H1 (cell line): ENCODE results near the gene TMEM255B. TPM values are rescaled to one million over a fixed set of nuclear protein-coding genes. Genes with fewer than 3 reads are reported as not detected.

Source experiments
- CTCF ChIA-PET: fragments of 300-600 bp; sonication (Branson Sonifier 250); formaldehyde crosslinking; loops from one replicate; lab custom pipeline; 2021; ENCODE audit not compliant: partially characterized antibody; lab: Charles Lee
- POLR2A ChIA-PET: fragments of 300-600 bp; sonication (Branson Sonifier 250); formaldehyde crosslinking; loops from one replicate; lab custom pipeline; 2021; ENCODE audit warnings: inconsistent platforms; ENCODE audit not compliant: partially characterized antibody; lab: Charles Lee
- DNase-seq, 2 experiments: peaks; one replicate each; pipeline versions ENCODE4 v3.0.0 to v3.0.0-alpha.2; 2010 to 2022; ENCODE audit warnings: low spot score in 2 of 2, low read depth in 1 of 2, mixed read lengths in 1 of 2
- FAIRE-seq: peaks from 2 replicates; lab custom pipeline; 2011; peaks lifted over from hg19 to GRCh38; lab: Jason Lieb, UNC
- H2AFZ ChIP-seq: 2 replicates; pipeline ENCODE4 v1.8.1; 2012; ENCODE audit warnings: low read length, inconsistent platforms
- H2AK5ac ChIP-seq: 2 replicates; pipeline ENCODE4 v1.6.1; 2013; ENCODE audit warnings: low read depth, low read length
- H2BK120ac ChIP-seq: replicated peaks from 2 replicates; pipeline ENCODE3; 2013; ENCODE audit warnings: low read depth, low read length, inconsistent platforms
- H2BK12ac ChIP-seq: 2 replicates; pipeline ENCODE4 v1.6.1; 2013; ENCODE audit warnings: low read depth, low read length
- H2BK15ac ChIP-seq: 2 replicates; pipeline ENCODE4 v1.6.1; 2013; ENCODE audit warnings: low read length
- H2BK20ac ChIP-seq: 2 replicates; pipeline ENCODE4 v1.6.1; 2013; ENCODE audit warnings: low read length
- H2BK5ac ChIP-seq: 2 replicates; pipeline ENCODE4 v1.6.1; 2013; ENCODE audit warnings: low read depth, low read length
- H3K14ac ChIP-seq: 2 replicates; pipeline ENCODE4 v1.6.1; 2013; ENCODE audit warnings: inconsistent platforms; ENCODE audit not compliant: insufficient read length
- H3K18ac ChIP-seq: 2 replicates; pipeline ENCODE4 v1.6.1; 2013; ENCODE audit warnings: low read length; ENCODE audit errors: extremely low read depth
- H3K23ac ChIP-seq: 2 replicates; pipeline ENCODE4 v1.6.1; 2013; ENCODE audit warnings: inconsistent platforms; ENCODE audit not compliant: insufficient read length
- H3K23me2 ChIP-seq: 2 replicates; pipeline ENCODE4 v1.6.1; 2013; ENCODE audit warnings: low read depth, low read length
- H3K27ac ChIP-seq: 2 replicates; pipeline ENCODE4 v1.6.1; 2011; ENCODE audit warnings: low read depth, low read length, inconsistent platforms
- H3K27me3 ChIP-seq, 4 experiments: replicated peaks in 1 of 4; 1 replicate in 1 of 4; 2 replicates in 3 of 4; pipeline versions ENCODE4 v1.6.1 to v1.8.1; 2011 to 2013; ENCODE audit warnings: low read length in 3 of 4, mild to moderate bottlenecking in 3 of 4, inconsistent platforms in 2 of 4, mixed read lengths in 2 of 4, moderate library complexity in 1 of 4; ENCODE audit not compliant: control insufficient read depth in 3 of 4, insufficient read depth in 3 of 4; ENCODE audit errors: extremely low read depth in 1 of 4
- H3K36me3 ChIP-seq, 4 experiments: 2 replicates each; pipeline versions ENCODE4 v1.6.1 to v1.8.1; 2011 to 2013; ENCODE audit warnings: mild to moderate bottlenecking in 4 of 4, low read length in 3 of 4, moderate library complexity in 2 of 4, control low read depth in 1 of 4, inconsistent platforms in 1 of 4; ENCODE audit not compliant: insufficient read depth in 4 of 4, control insufficient read depth in 2 of 4
- H3K4ac ChIP-seq: replicated peaks from 2 replicates; pipeline ENCODE3; 2013; ENCODE audit warnings: low read length, low read depth, mixed read lengths, inconsistent platforms; ENCODE audit not compliant: insufficient read length
- H3K4me1 ChIP-seq, 4 experiments: replicated peaks in 1 of 4; 1 replicate in 1 of 4; 2 replicates in 3 of 4; pipeline versions ENCODE4 v1.6.1 to v1.8.1; 2011 to 2013; ENCODE audit warnings: low read length in 3 of 4, inconsistent platforms in 2 of 4, mixed read lengths in 1 of 4; ENCODE audit not compliant: insufficient read depth in 4 of 4, control insufficient read depth in 3 of 4
- H3K4me2 ChIP-seq, 2 experiments: 2 replicates each; pipeline versions ENCODE4 v1.6.1 to v1.8.1; 2011 to 2013; ENCODE audit warnings: low read depth in 2 of 2, low read length in 2 of 2, control low read depth in 1 of 2, inconsistent platforms in 1 of 2, mild to moderate bottlenecking in 1 of 2; ENCODE audit not compliant: insufficient read depth in 1 of 2
- H3K4me3 ChIP-seq, 4 experiments: fragments of 200-600, 300-600 bp in 1 of 4; sonication (generic), shearing (Covaris generic), sonication (Bioruptor Twin) in 1 of 4; 2 replicates each; pipeline versions ENCODE4 v1.5.1 to v1.8.1; 2011 to 2016; ENCODE audit warnings: low read length in 4 of 4, low read depth in 3 of 4, control low read depth in 2 of 4, inconsistent platforms in 2 of 4, mild to moderate bottlenecking in 2 of 4, mixed read lengths in 1 of 4, moderate library complexity in 1 of 4; ENCODE audit not compliant: insufficient read depth in 2 of 4; ENCODE audit errors: extremely low read depth in 1 of 4
- H3K56ac ChIP-seq: replicated peaks from 2 replicates; pipeline ENCODE3; 2013; ENCODE audit warnings: low read depth, mild to moderate bottlenecking, mixed read lengths, low read length, inconsistent platforms; ENCODE audit not compliant: insufficient read length
- H3K79me1 ChIP-seq: 2 replicates; pipeline ENCODE4 v1.6.1; 2013; ENCODE audit warnings: low read depth, low read length, control low read depth
- H3K79me2 ChIP-seq, 2 experiments: 2 replicates each; pipeline versions ENCODE4 v1.6.1 to v1.8.1; 2012 to 2013; ENCODE audit warnings: low read length in 2 of 2, mild to moderate bottlenecking in 2 of 2, inconsistent platforms in 1 of 2; ENCODE audit not compliant: insufficient read depth in 2 of 2, control insufficient read depth in 1 of 2
- H3K9ac ChIP-seq, 4 experiments: replicated peaks in 1 of 4; 1 replicate in 1 of 4; 2 replicates in 3 of 4; pipeline versions ENCODE4 v1.6.1 to v1.8.1; 2011 to 2013; ENCODE audit warnings: low read depth in 3 of 4, low read length in 3 of 4, control low read depth in 2 of 4, mild to moderate bottlenecking in 2 of 4, moderate library complexity in 2 of 4, inconsistent platforms in 1 of 4; ENCODE audit errors: extremely low read depth in 1 of 4
- H3K9me3 ChIP-seq, 2 experiments: 2 replicates each; pipeline versions ENCODE4 v1.6.1 to v1.8.1; 2012 to 2013; ENCODE audit warnings: mild to moderate bottlenecking in 2 of 2, moderate library complexity in 2 of 2, control low read depth in 1 of 2, inconsistent platforms in 1 of 2, low read depth in 1 of 2, low read length in 1 of 2, mixed read lengths in 1 of 2; ENCODE audit not compliant: insufficient read depth in 2 of 2
- H4K20me1 ChIP-seq, 2 experiments: replicated peaks in 1 of 2; 2 replicates each; pipeline versions ENCODE3 to v1.8.1; 2011 to 2013; ENCODE audit warnings: inconsistent platforms in 2 of 2, low read length in 2 of 2, mild to moderate bottlenecking in 1 of 2; ENCODE audit not compliant: insufficient read depth in 2 of 2, control insufficient read depth in 1 of 2
- H4K5ac ChIP-seq: 2 replicates; pipeline ENCODE4 v1.6.1; 2013; ENCODE audit warnings: low read length, low read depth, mixed read lengths, inconsistent platforms; ENCODE audit not compliant: insufficient read length
- H4K8ac ChIP-seq: 2 replicates; pipeline ENCODE4 v1.8.0; 2013; ENCODE audit warnings: mild to moderate bottlenecking, moderate library complexity, low read length, inconsistent platforms; ENCODE audit not compliant: insufficient read depth; ENCODE audit errors: extremely low read depth
- H4K91ac ChIP-seq: replicated peaks from 2 replicates; pipeline ENCODE3; 2013; ENCODE audit warnings: low read length, mixed read lengths, inconsistent platforms; ENCODE audit not compliant: insufficient read length
- CHD1 ChIP-seq: IDR thresholded peaks from 2 replicates; pipeline ENCODE4 v1.6.1; 2012; ENCODE audit warnings: low read depth, low read length, improper control_type of control experiment
- CTCF ChIP-seq, 3 experiments: IDR thresholded peaks; 1 replicate in 2 of 3; 2 replicates in 1 of 3; pipeline versions ENCODE4 v1.5.1 to v1.6.1; 2011; ENCODE audit warnings: low read length in 3 of 3, mild to moderate bottlenecking in 3 of 3, inconsistent platforms in 2 of 3, low read depth in 1 of 3, moderate library complexity in 1 of 3; ENCODE audit not compliant: insufficient read depth in 1 of 3; ENCODE audit errors: control extremely low read depth in 1 of 3
- EZH2 ChIP-seq: fragments of 200-600 bp; sonication (generic); IDR thresholded peaks from 2 replicates; pipeline ENCODE4 v1.7.1; 2012; ENCODE audit warnings: low read depth, mild to moderate bottlenecking, moderate library complexity, low read length, inconsistent platforms; ENCODE audit not compliant: severe bottlenecking
- PHF8 ChIP-seq: fragments of 200-600 bp; sonication (generic); conservative IDR thresholded peaks from 2 replicates; pipeline ENCODE4 v1.7.1; 2012; ENCODE audit warnings: low read depth, mild to moderate bottlenecking, inconsistent platforms, low read length, moderate library complexity
- RNF2 ChIP-seq: fragments of 200-900, 300-1000 bp; sonication (generic); IDR thresholded peaks from 2 replicates; pipeline ENCODE4 v1.7.1; 2016; ENCODE audit warnings: borderline replicate concordance, low read depth, mild to moderate bottlenecking, antibody characterized with exemption, low read length; ENCODE audit not compliant: poor library complexity, severe bottlenecking; ENCODE audit errors: missing control alignments
- SP2 ChIP-seq: IDR thresholded peaks from 2 replicates; pipeline ENCODE4 v1.6.1; 2012; ENCODE audit warnings: mild to moderate bottlenecking, low read length, inconsistent platforms
- WGBS, 2 experiments: shearing (Covaris generic) in 1 of 2; methylation state at CpG; one replicate each; pipeline versions ENCODE4 v1.1.6 to v1.1.7; 2013 to 2015; ENCODE audit warnings: low lambda C conversion rate in 2 of 2, mixed read lengths in 2 of 2, inconsistent platforms in 1 of 2, low coverage in 1 of 2, missing lambda C conversion rate in 1 of 2; ENCODE audit not compliant: insufficient replicate concordance in 2 of 2, insufficient coverage in 1 of 2, insufficient read length in 1 of 2; ENCODE audit errors: extremely low coverage in 1 of 2, missing lambda C conversion rate in 1 of 2; 5-methylcytosine and 5-hydroxymethylcytosine counted together
- polyA plus RNA-seq, 7 experiments: library from polyadenylated mRNA; depleted of rRNA in 3 of 7; stranded (reverse) in 5 of 7; unstranded in 2 of 7; fragments of >200 nt in 5 of 7; fragments of 200-250 nt in 2 of 7; gene quantifications; 1 replicate in 5 of 7; 2 replicates in 1 of 7; 4 replicates in 1 of 7; pipeline versions ENCODE4 v1.2.1 to v1.2.3, GENCODE V29; 2011 to 2013; ENCODE audit warnings: missing spikeins in 2 of 7, mixed read lengths in 2 of 7
- total RNA-seq: library from RNA; stranded (reverse); fragmentation: NEBNext Ultra II Directional; extraction: Animal tissue kit (Norgen Biotek cat#: 25700); gene quantifications from 2 replicates; pipeline ENCODE4 v1.2.1, GENCODE V29; 2021

Gene TMEM255B
- total and polyA plus RNA-seq, 2 of the 8 experiments (the other 6 are each of a cell fraction or from before 2014, with no cell fraction given), result 3.4 to 4.4 TPM

- no peak overlapping the region for H3K4me2 ChIP-seq
- FAIRE-seq, result no peak
- no peak overlapping the region for H3K23ac ChIP-seq
- 0 out of 7 replicates have a peak, but pooled peaks cover 0 to 2% (median 0%) of the 10 kb centered on the region in 4 experiments for H3K4me1 ChIP-seq
- no peak overlapping the region for H3K4me3 ChIP-seq
- WGBS, 2 experiments, result 90% methylated on average over 25 of the region's 25 CpGs; no CpG with 5 or more reads in 1 of the 2 experiments
- H2AFZ ChIP-seq, result no peak overlapping the region
- H3K9ac ChIP-seq, result no peak overlapping the region
- H2AK5ac ChIP-seq, result no peak overlapping the region
- H4K5ac ChIP-seq, result no peak overlapping the region
- peak in 1 of 3 experiments; percentile 5; a peak in 1 of 4 replicates for TF ChIP-seq CTCF (IDR thresholded peaks at IDR 0.05; ENCODE audit: control extremely low read depth in 1 of 3, insufficient read depth in 1 of 3, low read depth in 1 of 3, low read length in 3 of 3)
- TF ChIP-seq CHD1, result no peak
- no peak for TF ChIP-seq EZH2
- no peak for TF ChIP-seq PHF8
- no peak for TF ChIP-seq RNF2
- no peak for TF ChIP-seq SP2
- 0 out of 2 replicates have a peak overlapping the region, but pooled peaks have one; percentile 24 for H2BK5ac ChIP-seq
- H3K79me1 ChIP-seq, result no peaks in the 10 kb centered on the region
- DNase-seq, result no peak
- CTCF ChIA-PET, result no interaction called here
- peak overlapping the region; percentile 43; the same call in 1 of the 2 replicates for H2BK12ac ChIP-seq
- H2BK120ac ChIP-seq, result no peak overlapping the region
- no peak overlapping the region for H3K4ac ChIP-seq
- H2BK15ac ChIP-seq, result no peak overlapping the region
- H3K23me2 ChIP-seq, result 0 out of 2 replicates have a peak, but pooled peaks cover 4% of the 10 kb centered on the region
- H4K8ac ChIP-seq, result no peak overlapping the region; the same call in 1 of the 2 replicates
- peaks cover 9 to 10% of the 10 kb centered on the region in 2 experiments; a peak in 3 of 4 replicates for H3K9me3 ChIP-seq
- H3K56ac ChIP-seq, result no peak overlapping the region
- H3K36me3 ChIP-seq, result no peaks in the 10 kb centered on the region; a peak in 1 of 8 replicates
- no peak overlapping the region for H4K91ac ChIP-seq
- H3K27me3 ChIP-seq, result no peaks in the 10 kb centered on the region
- H3K27ac ChIP-seq, result no peak overlapping the region; the same call in 1 of the 2 replicates
- H3K18ac ChIP-seq, result no peak overlapping the region
- no peak overlapping the region for H3K14ac ChIP-seq
- H2BK20ac ChIP-seq, result no peak overlapping the region
- H3K79me2 ChIP-seq, result no peaks in the 10 kb centered on the region
- peaks cover 0 to 7% of the 10 kb centered on the region in 2 experiments for H4K20me1 ChIP-seq
- POLR2A ChIA-PET, result interaction anchor here (1.3 kb wide), 1 partner anchor 161 kb away, joined by 3 read pairs; no protein-coding TSS in a partner anchor
Observed at GRCh38 chr13:113748101-113748861, 10.7 kb upstream of the TMEM255B start.
